ENCODE data around the gene PLXNB2.
"Not testable (repeated sequence)": the region's sequence is repeated elsewhere in the genome, so short reads cannot be mapped to it uniquely, and the experiment has no call there.

PLXNB2 gene, protein sequence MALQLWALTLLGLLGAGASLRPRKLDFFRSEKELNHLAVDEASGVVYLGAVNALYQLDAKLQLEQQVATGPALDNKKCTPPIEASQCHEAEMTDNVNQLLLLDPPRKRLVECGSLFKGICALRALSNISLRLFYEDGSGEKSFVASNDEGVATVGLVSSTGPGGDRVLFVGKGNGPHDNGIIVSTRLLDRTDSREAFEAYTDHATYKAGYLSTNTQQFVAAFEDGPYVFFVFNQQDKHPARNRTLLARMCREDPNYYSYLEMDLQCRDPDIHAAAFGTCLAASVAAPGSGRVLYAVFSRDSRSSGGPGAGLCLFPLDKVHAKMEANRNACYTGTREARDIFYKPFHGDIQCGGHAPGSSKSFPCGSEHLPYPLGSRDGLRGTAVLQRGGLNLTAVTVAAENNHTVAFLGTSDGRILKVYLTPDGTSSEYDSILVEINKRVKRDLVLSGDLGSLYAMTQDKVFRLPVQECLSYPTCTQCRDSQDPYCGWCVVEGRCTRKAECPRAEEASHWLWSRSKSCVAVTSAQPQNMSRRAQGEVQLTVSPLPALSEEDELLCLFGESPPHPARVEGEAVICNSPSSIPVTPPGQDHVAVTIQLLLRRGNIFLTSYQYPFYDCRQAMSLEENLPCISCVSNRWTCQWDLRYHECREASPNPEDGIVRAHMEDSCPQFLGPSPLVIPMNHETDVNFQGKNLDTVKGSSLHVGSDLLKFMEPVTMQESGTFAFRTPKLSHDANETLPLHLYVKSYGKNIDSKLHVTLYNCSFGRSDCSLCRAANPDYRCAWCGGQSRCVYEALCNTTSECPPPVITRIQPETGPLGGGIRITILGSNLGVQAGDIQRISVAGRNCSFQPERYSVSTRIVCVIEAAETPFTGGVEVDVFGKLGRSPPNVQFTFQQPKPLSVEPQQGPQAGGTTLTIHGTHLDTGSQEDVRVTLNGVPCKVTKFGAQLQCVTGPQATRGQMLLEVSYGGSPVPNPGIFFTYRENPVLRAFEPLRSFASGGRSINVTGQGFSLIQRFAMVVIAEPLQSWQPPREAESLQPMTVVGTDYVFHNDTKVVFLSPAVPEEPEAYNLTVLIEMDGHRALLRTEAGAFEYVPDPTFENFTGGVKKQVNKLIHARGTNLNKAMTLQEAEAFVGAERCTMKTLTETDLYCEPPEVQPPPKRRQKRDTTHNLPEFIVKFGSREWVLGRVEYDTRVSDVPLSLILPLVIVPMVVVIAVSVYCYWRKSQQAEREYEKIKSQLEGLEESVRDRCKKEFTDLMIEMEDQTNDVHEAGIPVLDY (N-terminal part only)

DNA sequence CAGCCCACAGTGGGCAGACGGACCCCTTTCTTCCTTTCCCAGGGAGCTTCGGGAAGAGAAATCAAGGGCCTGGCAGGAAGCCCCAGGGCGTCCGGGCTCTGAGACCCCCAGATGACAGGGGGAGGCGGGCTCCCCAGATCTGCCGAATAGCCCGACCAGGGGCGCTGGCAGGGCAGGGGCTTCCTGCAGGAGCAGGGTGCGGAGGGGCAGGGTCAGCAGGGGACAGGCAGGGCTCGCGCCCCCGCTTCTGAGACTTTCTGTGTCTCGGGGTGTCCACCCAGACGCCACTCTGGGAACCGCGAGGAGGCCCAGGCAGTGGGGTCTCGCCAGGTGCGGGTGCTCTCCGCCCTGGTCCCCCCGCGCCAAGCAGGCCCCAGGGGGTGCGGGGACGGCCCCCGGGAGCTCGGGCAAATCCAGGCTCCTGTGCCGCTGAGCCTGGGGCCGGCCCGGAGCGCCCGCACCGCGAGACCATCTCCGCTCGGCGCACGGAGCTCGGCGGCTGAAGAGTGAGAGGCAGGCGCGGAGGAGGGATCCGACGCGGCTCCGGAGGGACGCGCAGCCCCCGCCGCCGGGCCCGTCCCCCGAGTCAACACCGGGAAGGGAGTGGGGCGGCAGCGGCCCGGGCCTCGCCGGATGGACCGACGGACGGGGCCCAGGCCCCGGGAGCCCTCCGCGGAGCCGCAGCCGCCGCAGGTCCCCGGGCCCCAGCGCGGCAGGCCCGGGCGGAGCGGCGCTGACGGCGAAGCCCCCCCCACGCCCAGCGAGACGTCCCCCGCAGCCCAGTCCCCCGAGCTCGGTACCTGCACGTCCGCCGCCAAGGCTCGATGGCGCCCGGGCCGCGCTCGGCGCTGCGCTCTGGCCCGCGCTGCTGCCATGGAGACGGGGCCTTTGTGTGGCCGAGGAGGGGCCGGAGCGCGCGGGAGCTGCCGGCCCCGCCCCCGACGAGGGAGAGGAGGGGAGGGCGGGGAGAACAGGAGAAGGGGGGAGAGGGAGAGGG lies at the start of gene PLXNB2:
Gene PLXNB2, minus strand, starts transcription at position 894 of the 997 bp plus-strand sequence. CDS start 17,062 bp downstream, outside the sequence.
- DNase-seq = peak; percentile 33

DNA sequence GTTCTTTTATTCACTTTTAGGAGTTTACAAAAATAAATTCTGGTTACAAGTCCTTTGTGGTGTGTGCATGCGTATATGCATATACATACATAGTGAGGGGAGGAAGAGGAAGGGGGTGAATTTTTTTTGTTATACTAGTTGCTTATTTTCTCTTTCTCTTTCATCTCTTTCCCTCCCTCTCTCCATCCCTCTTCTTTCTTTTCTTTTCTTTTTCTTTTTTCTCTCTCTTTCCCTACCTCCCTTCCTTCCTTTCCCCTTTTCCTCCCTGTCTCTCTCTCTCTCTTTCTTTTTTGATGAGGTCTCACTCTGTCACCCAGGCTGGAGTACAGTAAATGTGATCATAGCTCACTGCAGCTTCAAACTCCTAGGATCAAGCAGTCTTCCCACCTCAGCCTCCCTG lies 49.8 kb upstream of the PLXNB2 start:
- DNase-seq = no peak

DNA sequence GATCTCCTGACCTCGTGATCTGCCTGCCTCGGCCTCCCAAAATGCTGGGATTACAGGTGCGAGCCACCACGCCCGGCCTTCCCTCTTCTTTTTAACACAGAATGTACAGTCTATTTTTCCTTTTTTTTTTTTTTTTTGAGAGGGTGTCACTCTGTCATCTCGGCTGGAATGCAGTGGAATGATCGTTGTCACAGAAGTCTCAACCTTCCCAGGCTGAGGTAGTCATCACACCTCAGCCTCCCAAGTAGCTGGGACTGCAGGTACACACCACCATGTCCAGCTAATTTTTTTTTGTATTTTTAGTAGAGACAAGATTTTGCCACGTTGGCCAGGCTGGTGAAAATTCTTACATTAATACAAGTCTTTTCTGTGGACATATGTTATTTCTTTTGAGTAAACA lies 48.7 kb upstream of the PLXNB2 start:
- no peak for DNase-seq

DNA sequence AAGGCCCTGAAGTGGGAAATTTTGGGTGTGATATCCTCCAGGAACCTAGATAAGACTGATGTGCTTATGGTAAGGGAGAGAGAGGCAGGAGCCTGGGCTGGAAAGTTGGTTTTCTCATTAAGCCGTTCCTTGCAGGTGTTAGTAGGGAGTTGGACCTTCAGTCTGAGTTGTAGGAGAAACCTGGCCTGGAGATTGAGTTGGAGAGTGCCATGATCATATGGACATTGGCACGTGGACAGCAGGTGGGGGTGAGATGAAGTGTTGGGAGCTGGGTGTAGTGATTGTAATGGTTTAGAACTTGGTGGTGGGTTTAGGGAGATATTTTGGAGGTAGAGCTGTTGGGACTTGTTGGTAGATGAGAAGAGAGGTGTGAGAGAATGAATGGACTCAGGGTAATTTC lies 40.6 kb upstream of the PLXNB2 start:
- DNase-seq = no peak

DNA sequence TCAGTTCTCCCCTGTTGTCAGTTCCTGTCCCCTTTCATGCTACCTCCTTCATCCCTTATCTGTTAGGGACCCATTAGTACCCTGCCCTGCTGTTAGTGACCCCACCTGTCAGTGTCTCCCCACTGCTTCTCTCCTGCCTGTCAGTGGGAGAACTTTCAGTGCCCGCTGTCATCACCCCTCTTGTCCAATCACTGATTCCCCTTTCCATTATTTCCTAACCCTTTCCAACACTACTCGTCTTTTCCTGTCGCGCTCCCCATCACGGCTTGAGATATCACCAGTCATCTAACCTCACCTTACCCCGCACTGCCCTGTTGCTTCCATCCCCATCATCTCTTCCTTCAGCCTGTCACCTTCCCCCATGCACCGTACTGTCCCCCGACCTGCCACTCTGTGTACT lies 39.7 kb upstream of the PLXNB2 start:
- no peak for DNase-seq

DNA sequence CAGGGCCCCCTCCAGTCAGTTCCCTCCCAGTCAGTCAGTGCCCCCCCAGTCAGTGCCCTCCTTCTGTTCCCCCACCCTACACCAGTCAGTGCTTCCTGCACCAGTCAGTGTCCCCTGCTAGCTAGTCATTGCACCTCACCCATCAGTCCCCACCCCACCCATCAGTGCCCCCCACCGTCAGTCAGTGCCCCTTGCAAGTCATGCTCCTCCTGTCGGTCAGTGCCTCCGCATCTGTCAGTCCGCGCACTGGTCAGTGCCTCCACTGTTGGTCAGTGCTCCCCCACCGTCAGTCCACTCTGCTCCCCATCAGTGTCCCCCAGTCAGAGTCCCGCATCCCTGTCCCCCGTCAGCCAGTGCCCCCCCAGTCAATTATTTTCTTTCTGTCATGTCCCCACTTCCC lies 39.0 kb upstream of the PLXNB2 start:
- DNase-seq = no peak

DNA sequence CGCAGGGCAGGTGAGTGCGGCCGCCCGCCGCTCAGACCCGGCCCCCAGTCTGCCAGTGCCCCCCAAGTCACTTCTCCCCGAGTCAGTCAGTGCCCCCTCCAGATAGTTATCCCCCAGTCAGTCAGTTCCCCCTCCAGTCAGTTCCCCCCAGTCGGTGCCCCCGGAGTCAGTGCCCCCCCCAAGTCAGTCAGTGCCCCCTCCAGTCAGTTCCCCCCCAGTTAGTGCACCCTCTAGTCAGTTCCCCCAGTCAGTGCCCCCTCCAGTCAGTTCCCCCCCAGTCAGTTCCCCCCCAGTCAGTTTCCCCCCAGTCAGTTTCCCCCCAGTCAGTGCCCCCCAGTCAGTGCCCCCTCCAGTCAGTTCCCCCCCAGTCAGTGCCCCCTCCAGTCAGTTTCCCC lies 36.1 kb upstream of the PLXNB2 start:
- DNase-seq = no peak

DNA sequence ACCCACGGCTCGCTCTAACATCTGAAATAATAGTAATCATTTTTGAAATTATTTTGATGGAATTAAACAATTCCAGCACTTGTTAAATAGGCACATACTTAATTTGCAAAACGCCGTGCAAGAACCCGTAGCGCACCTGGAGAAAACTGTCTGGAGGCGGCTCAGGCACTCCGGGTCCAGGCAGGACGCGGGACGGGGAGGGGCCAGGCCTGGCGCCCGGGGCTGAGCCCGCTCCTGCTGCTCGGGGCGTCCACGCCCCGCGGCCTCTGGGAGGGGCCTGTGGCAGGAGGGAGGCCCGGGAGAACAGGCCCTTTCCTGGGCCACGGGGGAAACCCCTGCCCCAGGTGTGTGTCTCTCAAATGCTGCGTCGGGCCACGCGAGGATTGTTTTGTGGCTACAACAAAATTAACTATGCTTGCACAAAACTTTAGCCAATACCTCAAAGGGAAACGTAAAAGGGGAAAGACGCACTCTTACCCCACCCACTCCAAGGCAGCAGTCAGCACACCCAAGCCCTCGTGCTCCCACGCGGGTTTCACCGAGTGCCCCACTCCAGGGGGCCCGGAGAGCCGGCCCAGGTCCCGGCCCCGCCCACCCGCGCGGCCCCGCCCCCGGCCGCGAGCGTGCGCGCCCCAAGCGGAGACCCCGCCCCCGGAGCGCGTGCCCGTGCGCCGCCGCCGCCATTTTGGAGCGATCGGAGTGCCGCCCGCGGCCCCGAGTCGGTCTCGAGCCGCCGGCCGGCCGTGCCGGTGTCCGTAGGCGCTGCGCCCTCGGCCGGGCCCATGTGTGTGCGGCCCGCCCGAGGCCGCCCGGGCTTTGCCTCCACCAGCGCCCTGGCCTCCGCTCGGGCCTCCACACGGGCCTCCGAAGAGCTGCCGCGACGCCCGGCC lies 35.5 kb upstream of the PLXNB2 start, which contains the start of gene PPP6R2:
Gene PPP6R2, plus strand, starts transcription at position 677 of the 890 bp plus-strand sequence. CDS start 50,582 bp downstream, outside the sequence.
- DNase-seq = peak; percentile 90

DNA sequence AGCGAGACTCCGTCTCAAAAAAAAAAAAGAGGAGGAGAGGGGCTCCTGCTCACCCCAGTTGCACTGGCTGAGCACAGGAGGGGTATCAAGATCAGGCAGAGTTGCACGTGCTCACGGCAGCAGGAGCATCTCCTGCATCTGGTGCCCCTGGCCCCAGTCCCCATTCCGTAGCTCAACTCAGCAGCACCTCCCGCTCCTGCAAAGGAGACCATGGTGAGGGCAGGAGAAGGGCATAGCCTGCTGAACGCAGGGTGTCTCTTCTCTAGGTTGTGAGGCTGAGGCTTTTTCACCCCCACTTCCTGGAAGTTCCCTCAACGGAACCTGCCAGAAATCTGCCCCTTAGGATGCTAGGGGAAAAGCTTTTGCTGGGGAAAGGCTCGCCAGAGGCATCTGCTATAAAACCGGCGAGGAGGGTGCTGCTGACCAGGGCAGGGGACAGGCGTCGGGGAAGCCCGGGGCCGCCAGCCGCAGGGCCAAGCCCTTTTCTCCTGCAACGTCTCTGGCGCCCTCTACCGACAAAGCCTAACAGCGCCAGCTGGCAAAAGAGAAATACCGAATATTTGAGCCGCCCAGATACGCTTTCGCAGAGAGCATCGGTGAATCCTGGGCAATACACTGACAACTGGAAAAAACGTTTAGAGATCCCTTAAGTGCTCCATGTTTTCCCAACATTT lies 34.7 kb upstream of the PLXNB2 start:
- DNase-seq = peak; percentile 89

DNA sequence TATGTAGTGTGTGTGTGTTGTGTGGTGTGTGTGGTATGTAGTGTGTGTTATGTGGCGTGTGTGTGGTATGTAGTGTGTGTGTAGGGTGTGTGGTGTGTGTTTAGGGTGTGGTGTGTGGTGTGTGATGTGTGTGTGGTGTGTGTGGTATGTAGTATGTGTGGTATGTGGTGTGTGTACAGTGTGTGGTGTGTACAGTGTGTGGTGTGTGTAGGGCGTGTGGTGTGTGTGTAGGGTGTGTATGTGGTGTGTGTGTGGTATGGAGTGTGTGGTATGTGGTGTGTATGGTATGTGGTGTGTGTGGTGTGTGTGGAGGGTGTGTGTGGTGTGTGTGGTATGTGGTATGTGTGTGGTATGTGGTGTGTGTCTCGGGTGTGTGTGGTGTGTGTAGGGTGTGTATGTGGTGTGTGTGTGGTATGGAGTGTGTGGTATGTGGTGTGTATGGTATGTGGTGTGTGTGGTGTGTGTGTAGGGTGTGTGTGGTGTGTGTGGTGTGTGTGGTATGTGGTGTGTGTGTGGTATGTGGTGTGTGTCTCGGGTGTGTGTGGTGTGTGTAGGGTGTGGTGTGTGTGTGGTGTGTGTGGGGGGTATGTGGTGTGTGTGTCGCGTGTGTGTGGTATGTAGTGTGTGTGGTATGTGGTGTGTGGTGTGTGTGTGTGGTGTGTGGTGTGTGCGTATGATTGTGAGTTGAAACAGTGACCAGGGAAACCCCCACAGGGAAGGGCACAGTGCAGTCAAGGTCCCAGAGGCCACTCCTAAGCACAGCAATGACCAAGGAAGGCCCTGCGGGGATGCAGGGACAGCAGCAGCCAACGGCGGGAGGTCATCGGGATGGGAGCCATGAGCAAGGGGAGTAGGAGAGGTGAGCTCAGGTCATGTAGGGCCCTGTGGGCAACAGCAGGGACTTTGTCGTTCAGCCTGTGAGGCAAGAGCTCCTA lies 32.8 kb upstream of the PLXNB2 start:
- no peak for DNase-seq

DNA sequence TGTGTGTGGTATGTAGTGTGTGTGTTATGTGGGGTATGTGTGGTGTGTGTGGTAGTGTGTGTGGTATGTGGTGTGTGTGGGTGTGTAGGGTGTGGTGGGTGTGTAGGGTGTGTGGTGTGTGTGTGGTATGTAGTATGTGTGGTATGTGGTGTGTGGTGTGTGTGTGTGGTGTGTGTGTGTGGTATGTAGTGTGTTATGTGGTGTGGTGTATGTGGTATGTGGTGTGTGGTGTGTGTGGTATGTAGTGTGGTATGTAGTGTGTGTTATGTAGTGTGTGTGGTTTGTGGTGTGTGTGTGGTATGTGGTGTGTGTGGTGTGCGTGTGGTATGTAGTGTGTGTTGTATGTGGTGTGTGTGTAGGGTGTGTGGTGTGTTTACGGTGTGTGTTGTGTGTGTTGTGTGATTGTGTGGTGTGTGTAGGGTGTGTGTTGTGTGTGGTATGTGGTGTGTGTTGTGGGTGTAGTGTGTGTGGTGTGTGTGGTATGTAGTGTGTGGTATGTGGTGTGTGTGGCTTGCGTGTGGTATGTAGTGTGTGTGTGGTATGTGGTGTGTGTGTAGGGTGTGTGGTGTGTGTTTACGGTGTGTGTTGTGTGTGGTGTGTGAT lies 31.5 kb upstream of the PLXNB2 start:
- no peak for DNase-seq

DNA sequence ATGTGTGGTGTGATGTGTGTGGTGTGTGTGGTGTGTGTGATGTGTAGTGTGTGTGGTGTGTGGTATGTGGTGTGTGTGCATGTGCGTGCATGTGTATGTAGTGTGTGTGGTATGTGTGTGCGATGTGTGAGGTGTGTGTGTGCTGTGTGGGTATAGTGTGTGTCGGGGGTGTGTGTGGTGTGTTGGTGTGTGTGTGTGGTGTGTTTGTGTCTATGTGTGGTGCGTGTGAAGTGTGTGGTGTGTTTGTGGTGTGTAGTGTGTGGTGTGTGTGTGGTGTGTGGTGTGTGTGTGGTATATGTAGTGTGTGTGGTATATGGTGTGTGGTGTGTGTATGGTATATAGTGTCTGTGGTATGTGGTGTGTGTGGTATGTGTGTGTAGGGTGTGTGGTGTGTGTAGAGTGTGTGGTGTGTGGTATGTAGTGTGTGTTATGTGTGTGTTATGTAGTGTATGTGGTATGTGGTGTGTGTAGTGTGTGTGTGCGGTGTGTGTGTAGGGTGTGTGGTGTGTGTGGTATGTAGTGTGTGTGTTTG lies 30.7 kb upstream of the PLXNB2 start:
- no peak for DNase-seq

DNA sequence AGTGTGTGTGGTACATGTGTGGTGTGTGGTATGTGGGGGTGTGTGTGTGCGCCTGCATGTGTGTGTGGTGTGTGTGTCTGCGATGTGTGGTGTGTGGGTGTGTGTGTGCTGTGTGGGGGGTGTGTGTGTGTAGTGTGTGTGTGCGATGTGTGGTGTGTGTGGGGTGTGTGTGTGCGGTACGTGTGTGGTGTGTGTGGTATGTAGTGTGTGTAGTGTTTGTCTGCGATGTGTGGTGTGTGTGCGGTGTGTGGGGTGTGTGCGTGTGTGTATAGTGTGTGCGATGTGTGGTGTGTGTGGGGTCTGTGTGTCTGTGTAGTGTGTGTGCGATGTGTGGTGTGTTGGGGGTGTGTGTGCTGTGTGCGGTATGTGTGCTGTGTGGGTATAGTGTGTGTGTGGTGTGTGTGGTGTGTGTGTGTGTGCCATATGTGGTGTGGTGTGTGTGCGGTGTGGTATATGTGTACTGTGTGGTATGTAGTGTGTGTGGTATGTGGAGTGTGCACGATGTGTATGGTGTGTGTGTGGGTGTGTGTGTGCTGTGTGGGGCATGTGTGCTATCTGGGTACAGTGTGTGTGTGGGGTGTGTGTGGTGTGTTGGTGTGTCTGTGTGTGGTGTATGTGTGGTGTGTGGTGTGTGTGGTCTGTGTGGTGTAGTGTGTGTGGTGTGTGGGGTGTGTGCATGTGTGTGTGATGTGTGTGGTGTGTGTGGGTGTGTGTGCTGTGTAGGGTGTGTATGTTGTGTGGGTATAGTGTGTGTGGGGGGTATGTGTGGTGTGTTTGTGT lies 30.0 kb upstream of the PLXNB2 start:
- DNase-seq = no peak

DNA sequence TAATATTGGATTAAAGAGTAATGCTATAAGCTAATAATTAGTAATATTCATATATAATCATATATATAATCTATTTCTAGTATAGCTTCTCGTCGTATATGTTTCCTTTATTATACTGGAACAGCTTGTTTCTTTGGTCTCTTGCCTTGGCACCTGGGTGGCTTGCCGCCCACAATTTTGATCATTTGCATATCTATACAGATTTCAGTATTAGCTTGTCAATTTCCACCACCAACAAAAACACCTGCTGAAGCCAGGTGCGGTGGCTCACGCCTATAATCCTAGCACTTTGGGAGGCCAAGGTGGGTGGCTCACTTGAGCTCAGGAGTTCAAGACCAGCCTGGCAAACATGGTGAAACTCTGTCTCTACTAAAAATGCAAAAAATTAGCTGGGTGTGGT lies 27.0 kb upstream of the PLXNB2 start:
- DNase-seq = not testable (repeated sequence)

DNA sequence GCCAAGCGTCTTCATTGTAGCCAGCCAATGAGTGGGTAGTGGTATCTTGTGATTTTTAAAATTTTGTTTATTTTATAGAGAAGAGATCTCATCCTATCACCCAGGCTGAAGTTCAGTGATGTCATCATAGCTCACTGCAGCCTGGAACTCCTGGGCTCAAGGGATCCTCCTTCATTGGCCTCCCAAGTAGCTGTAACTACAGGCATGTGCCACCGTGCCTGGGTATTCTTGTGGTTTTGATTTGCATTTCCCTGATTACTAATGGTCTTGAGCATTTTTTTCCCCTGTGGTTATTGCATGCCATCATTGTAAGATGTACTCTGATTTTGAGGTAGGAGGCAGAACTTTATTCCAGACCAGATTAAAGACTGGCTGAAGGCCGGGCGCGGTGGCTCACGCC lies 21.8 kb upstream of the PLXNB2 start:
- no peak for DNase-seq

DNA sequence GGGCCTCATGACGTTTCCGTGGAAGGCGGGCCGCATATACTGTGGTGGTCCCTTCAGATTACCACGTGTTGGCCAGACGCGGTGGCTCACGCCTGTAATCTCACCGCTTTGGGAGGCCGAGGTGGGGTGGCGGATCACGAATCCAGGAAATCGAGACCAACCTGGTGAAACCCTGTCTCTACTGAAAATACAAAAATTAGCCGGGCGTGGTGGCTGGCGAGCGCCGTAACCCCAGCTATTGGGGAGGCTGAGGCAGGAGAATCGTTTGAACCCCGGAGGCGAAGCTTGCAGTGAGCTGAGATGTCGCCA lies 20.2 kb upstream of the PLXNB2 start:
- no peak for DNase-seq

DNA sequence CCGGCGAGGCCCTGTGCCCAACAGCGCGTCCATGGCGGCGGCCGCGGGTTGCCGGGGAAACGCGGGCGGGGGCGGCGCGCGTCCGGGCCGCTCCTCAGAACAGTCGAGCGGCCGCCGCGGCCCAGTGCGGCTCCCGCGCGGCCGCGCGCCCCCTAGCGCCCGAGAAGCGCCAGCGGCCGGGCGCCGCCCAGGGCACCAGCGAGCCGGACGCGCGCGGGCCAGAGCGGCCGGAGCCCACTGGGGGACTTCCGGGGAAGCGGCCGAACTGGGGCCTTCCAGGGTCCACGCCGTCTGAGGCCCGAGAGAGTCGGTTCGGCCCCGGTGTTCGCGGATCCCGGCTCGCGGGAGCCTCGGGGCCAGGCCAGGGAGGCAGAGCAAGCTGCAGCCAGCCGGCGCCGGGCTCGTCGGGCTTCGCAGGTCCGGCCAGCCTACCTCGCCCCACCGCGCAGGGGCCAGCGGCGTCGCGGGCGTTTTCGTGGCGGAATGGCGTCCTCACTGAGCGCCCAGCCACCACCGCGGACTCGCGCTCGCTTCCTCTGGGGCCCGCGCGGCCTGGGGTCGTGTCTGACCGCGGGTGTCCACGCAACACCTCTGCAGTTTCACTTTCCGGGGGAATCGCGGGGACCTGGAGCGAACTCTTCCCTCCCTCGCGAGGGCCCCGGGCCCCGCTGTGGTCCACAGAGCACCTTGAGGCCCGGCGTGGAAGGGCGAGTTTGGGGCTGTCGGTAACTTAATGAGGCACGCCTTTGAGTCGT lies 19.7 kb upstream of the PLXNB2 start, which contains the start of gene DENND6B:
Gene DENND6B, minus strand, starts transcription at position 57 of the 755 bp plus-strand sequence. Its CDS starts 24 bp downstream, at position 33.
- DNase-seq = peak; percentile 63

Measured in activated naive CD4-positive, alpha-beta T cell treated with anti-CD3 and anti-CD28 coated beads, Interleukin-2, amount 50 U/mL, for 16 hours (primary cell).